Fibroblast of lung (primary cell): Measurements from ENCODE around the gene APP.

Source experiments
- EZH2 ChIP-seq: IDR thresholded peaks from 2 replicates; pipeline ENCODE4 v1.5.1; 2012; ENCODE audit warnings: low read length, control low read depth, mild to moderate bottlenecking; ENCODE audit errors: missing control alignments
- TF ChIP-seq, protein P1 (sequence below), 2 donors: IDR thresholded peaks in 1 of 2; conservative IDR thresholded peaks in 1 of 2; 1 replicate in 1 of 2; 2 replicates in 1 of 2; pipeline ENCODE4 v1.5.1; 2011 to 2012; ENCODE audit warnings: low read length in 2 of 2, control low read depth in 1 of 2, inconsistent platforms in 1 of 2, low read depth in 1 of 2, mild to moderate bottlenecking in 1 of 2

DNA sequence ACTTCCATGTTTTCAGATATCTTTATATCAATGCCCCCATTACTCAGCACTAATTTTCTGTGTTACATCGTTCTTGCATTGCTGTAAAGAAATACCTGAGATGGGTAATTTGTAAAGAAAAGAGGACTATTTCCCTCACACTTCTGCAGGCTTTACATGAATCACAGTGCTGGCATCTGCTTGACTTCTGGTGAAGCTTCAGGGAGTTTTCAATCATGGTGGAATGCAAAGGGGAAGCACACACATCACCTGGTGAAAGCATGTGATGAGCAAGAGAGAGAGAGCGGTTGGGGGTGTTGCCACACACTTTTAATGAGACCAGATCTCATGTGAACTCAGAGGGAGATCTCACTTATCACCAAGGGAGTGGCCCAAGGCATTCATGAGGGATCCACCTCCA lies 14.9 kb upstream of the APP start:
- TF ChIP-seq, protein P1, sequence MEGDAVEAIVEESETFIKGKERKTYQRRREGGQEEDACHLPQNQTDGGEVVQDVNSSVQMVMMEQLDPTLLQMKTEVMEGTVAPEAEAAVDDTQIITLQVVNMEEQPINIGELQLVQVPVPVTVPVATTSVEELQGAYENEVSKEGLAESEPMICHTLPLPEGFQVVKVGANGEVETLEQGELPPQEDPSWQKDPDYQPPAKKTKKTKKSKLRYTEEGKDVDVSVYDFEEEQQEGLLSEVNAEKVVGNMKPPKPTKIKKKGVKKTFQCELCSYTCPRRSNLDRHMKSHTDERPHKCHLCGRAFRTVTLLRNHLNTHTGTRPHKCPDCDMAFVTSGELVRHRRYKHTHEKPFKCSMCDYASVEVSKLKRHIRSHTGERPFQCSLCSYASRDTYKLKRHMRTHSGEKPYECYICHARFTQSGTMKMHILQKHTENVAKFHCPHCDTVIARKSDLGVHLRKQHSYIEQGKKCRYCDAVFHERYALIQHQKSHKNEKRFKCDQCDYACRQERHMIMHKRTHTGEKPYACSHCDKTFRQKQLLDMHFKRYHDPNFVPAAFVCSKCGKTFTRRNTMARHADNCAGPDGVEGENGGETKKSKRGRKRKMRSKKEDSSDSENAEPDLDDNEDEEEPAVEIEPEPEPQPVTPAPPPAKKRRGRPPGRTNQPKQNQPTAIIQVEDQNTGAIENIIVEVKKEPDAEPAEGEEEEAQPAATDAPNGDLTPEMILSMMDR (conservative IDR thresholded peaks at IDR 0.05 in 1 of 2, IDR thresholded peaks at IDR 0.05 in 1 of 2; ENCODE audit: low read depth in 1 of 2, low read length in 2 of 2): no peak
- TF ChIP-seq EZH2: no peak
